ENCODE results near the gene TMEM41B. TPM values are rescaled to one million over a fixed set of nuclear protein-coding genes. Genes with fewer than 3 reads are reported as not detected.

Gene TMEM41B
- total and polyA plus RNA-seq, 2 of the 8 experiments (the other 6 are each of a cell fraction or from before 2014, with no cell fraction given): 24.3 to 50.1 TPM

DNA sequence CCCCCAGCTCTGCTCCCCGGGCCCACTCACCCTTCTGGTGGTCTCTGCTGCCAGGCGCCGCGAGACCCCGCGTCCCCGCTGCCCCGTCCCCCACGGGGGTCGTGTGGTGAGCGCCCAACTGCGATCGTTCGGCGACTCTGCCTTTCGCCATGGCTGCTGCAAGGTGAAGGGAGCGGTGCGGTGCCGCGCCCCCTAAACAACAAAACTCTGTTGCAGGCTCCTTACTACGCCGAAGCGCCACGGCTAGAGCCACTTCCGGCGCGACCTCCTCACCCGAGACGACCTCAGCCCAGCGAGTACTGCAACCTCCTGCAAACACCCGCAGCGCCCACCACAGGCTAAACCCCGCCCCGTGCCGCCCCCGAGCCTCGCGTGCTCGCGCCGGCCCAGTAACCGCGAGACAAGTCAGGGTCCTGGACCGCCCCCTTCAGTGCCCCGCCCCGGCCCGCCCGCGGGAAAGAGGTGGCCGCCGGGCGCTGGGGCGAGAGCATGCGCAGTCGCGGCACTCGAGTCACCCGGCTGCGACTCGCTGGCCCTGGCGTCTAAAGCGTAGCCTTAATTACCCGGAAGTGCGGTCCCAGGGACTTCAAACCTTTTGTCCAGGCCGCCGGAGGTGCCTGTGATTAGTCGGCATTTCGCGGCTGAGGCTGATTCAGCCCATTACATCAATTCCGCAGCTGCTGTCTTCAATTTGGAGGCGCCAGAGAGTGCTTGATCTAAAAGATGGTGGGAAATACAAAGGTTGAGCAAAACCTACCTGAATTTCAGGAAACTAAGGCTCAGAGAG is at the start of gene TMEM41B (continued):
- TF ChIP-seq KDM4A (IDR thresholded peaks at IDR 0.05; ENCODE audit: low read depth, low read length, severe bottlenecking): peak; percentile 79
- TF ChIP-seq RXRA (IDR thresholded peaks at IDR 0.05; ENCODE audit: insufficient read depth, low read depth, low read length): no peak

Data from H1 (cell line).